Fibroblast of skin of left quadriceps (primary cell): ENCODE measurements around the gene TMED1.
"Not testable (repeated sequence)": the region's sequence is repeated elsewhere in the genome, so short reads cannot be mapped to it uniquely, and the experiment has no call there.

Experiments used
- DNase-seq, 2 experiments: peaks; one replicate each; pipeline ENCODE4 v3.0.0-alpha.2; 2013; ENCODE audit warnings: low read depth in 2 of 2

TMED1 gene, protein sequence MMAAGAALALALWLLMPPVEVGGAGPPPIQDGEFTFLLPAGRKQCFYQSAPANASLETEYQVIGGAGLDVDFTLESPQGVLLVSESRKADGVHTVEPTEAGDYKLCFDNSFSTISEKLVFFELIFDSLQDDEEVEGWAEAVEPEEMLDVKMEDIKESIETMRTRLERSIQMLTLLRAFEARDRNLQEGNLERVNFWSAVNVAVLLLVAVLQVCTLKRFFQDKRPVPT

GRCh38 chr19:10835754-10836478 lies at the start of gene TMED1:
Gene TMED1 (minus strand): TSS chr19:10836212. CDS start chr19:10836191, 21 bp downstream.
- DNase-seq, result peak; percentile 99

DNA sequence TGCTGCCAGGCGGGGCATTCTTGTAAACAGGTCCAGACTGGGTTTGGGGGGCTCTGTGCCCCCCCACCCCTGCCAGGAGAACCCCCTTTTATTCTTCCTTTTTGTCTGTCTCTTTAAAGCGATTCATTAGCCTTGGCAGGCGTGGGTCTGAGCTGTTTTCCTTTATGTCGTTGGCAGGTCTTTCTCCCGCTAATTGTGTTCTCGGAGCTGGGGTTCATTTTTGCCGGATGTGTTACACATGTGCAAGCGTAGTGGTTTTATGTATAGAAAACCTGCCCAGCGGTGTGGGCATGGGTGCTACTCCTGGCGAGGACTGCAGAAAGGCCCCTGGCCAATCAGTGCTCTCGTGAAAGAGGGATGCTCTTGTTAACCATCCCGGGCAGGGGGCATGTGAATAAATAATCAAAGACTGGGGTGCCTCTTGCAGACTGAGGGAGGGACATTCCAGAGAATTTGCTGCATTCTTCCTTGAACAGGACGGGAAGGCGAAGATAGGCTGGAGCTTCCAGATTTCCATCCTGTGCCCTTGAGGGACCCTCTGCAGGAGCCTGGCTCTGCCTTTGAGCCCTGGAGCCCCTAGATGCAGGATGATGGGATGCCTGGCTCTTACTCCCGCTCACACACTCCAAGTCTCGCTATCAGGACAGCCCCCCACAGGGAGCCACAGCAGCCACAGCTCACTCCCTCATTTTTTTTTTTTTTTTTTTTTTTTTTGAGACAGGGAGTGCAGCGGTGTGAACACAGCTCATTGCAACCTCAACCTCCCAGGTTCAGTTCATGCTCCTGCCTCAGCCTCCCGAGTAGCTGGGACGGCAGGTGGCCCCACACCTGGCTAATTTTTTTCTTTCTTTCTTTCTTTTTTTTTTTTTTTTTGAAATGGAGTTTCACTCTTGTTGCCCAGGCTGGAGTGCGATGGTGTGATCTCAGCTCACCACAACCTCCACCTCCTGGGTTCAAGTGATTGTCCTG lies 49.5 kb upstream of the TMED1 start:
- DNase-seq, result no peak

DNA sequence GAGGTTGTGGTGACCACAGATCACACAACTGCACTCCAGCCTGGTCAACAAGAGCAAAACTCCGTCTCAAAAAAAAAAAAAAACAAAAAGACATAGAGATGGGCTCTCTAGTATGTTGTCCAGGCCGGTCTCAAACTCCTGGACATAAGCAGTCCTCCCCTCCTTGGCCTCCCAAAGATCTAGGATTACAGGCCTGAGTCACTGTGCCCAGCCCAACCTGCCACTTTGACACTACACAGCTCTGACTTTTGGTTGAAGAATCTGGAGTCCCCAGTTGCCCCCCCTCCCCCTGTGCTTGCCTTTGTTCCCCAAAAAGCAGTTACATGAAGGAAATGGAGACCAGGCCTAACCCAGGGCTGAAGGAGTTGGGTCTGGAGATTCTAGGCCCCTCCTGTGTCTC lies 48.3 kb upstream of the TMED1 start:
- DNase-seq, result peak in 1 of 2 experiments; percentile 16

GRCh38 chr19:10882108-10882457 lies 46.1 kb upstream of the TMED1 start:
- no peak for DNase-seq

DNA sequence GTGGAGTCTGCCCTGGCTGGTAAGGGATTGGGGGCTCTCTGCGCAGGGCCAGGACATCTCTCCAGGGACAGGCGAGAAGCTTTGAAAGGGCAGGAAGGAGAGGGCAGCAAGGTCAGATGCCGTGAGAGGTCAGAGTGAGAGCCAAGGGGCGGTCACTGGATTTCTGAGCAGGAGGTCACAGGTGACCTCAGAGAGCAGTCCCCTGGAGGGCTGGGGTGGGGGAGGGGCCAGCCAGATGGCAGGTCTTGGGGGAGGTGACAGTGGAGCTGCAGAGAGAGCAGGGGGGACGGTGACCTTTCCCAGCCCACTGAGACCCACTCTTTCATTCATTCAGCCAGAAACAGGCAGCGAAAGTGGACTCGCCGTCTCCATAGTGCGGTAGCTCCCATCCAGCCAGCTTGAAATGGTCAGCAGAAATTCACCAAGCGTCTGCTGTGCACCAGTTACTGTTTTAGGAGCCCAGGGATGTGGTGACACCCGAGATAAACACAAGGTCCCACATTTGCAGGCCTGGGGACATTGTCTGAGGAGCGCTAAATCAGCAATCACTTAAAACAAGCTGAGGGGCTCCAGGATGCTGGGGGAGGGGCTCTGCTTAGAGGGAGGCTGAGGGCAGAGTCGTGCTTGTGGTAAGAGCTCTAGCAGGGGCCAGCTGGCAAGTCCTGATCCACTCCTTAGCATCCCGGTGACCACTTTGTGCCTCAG lies 45.5 kb upstream of the TMED1 start:
- no peak for DNase-seq

DNA sequence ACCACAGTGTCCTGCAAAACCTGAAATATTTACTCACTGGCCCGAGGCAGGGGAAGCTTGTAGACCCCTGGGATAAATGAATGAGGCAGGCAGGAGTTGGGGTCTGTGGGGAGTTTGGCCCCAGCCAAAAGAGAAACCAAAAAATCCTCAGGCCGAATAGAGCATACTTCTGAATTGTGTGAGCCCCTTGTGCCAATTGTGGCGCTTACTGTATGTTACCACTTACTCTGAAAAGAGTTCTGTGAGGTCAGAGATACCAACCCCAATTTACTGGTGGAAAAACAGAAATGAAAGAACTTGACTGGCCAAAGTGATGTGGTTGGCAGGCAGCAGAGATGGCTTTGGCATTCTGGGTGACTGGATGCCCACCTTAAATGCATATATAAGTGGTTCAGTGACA lies 42.2 kb upstream of the TMED1 start:
- no peak for DNase-seq

- not testable (repeated sequence) for DNase-seq
Measured at GRCh38 chr19:10877608-10878007, 41.6 kb upstream of the TMED1 start.

DNA sequence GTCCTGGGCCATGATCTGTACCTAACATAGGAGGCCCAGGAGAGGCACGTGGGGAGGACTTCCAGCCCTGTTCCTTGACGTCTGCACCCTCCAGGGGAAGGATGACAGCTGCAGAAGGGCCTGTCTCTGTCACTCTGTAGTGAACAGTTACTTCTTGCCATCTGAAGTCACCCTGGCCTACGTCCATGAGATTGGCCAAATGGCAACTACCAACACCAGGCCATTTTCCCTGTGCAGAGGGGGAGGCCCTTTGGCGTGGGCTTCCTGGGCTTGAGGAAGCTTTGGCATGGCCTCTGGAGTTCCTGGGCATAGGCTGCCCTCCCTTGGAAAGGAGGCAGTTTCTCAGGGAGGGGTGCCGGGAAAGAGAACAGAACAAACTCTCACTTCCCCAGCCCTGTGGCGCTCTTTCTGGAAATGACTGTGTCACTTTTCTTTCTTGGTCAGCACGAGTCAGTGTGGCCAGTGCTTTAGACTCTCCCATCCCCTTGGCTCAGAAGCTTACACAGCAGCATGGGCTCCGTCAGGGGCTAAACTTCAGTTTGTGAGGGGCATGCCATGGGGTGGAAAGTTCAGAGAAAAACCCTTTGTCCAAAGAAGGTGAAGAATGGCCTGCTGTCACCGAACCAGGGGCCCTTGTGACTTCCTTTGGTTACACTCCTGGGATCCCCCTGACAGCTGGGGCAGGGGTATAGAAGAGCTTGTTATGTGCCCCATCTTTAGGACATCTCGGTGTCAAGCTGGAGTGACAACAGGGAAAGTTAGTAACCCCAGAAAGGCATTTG lies 40.6 kb upstream of the TMED1 start:
- no peak for DNase-seq

DNA sequence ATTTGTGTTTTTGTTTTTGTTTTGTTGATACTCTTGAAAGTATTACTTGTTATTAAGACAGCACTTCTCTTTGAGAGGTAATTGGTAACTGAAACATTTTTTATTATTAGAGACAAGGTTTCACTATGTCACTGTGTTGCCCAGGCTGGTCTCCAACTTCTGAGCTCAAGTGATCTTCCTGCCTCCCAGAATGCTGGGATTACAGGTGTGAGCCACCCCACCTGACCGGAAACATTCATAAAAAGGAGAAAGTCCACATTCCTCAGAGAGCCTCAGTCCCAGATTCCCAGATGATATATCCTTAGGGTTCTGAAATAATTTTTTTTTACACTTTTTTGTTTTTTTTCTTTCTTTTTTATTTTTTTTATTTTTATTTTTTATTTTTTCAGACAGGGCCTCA lies 38.0 kb upstream of the TMED1 start:
- no peak for DNase-seq

DNA sequence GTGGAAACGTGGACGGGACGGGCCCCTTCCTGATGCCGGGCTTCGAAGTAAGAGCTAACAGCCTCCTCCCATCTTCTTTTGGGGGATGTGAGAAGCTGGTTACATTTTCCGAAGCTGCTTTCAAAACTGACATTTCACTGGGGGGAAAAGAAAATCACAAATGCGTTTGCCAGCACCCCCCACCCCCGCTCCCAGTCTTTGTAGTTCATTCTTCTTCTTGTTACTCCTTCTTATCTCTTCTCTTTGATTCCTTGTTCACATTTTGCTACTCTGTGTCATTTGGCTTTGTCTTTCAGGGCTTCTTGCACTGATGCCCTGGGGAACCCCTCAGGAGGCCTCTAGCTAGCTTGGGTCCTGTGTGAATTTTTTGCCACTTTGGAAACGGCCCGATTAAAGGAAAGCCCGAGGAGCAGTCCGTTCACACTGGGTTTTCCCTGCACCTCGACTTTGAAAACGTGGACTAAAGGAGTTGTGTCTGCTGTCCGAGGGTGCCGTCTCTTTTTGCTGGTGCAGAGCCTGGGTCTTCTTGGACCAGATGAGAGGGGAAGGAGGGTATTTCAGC lies 36.6 kb upstream of the TMED1 start:
- no peak for DNase-seq

DNA sequence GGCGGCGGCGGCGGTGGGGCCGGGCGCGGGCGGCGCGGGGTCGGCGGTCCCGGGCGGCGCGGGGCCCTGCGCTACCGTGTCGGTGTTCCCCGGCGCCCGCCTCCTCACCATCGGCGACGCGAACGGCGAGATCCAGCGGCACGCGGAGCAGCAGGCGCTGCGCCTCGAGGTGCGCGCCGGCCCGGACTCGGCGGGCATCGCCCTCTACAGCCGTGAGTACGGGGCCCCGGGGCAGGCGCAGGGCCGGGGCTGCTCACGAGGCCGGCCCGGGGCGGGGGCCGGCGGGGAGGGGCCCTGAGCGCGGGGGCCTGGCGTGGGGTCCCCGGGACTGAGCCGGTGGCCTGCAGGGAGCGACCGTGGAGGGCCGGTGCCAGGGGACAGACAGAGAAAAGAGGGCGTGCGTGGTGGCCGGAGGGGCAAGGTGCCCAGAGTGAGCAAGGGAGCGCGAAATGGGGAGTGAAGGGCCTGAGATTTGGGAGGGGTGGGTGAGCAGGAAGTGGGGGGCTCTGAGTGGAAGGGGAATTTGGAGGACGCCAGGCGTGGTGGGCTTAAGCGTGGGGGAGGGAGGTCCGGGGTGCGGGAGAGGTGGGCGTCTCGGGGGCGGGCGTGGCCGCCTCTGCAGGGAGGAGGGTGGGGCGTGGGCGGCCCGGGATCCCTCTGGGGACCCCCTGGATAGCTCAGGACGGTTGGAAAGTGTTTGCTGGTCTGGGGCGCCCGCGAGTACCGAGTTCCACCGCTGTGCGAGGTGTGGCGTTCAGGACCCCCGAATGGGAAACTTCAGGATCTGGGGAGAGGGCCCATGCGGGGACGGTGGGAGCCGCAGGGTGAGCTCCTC lies 35.9 kb upstream of the TMED1 start:
- DNase-seq, result no peak

GRCh38 chr19:10870955-10871603 lies 35.1 kb upstream of the TMED1 start, which contains the start of gene CARM1:
Gene CARM1 (plus strand): TSS chr19:10871553. CDS start chr19:10871703, 150 bp downstream.
- peak; percentile 96 to 98 for DNase-seq

GRCh38 chr19:10870501-10870954 lies 34.5 kb upstream of the TMED1 start:
- no peak for DNase-seq

DNA sequence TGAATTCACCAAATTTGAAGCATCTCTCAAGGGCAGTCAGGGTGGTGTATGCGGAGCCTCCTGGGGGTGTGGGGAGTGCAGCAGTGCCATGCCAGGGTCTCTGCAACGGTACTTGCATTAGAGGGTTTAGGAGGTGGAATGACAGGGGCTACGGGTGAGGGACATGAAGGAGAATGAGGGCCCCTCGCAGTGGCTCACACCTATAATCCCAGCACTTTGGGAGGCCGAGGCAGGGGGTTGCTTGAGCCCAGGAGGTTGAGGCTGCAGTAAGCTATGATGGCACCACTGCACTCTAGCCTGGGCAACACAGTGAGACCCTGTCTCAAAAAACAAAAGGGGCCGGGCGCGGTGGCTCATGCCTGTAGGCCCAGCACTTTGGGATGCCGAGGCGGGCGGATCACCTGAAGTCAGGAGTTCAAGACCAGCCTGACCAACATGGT lies 33.9 kb upstream of the TMED1 start:
- DNase-seq, result not testable (repeated sequence)

DNA sequence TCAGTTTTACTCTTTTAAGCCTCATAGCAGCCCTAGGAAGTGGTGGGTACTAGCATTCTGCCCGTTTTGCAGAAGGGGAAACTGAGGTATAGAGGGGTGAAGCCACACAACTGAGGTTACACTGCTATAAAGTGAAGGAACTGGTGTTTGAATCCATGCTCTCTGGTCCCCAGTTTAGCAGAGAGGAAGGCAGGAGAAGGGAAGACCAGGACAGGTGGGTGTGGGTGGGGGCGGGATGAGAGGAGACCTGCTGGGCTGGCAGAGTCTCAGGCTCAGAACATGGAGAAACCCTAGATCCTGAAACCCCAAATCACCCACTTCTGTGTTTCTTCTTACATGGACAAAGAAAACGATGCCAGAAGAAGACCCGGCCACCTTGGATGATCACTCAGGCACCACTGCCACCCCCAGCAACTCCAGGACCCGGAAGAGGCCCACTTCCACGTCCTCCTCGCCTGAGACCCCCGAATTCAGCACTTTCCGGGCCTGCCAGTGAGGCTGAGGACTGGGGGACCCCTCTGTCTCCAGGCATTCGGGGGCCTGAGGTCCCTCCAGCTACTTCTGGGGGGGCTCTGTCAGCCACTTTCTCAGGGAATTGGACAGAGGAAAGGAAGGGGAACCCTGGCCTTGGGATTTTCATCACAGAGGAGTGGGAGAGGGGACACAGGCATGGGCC lies 33.0 kb upstream of the TMED1 start:
- no peak for DNase-seq

DNA sequence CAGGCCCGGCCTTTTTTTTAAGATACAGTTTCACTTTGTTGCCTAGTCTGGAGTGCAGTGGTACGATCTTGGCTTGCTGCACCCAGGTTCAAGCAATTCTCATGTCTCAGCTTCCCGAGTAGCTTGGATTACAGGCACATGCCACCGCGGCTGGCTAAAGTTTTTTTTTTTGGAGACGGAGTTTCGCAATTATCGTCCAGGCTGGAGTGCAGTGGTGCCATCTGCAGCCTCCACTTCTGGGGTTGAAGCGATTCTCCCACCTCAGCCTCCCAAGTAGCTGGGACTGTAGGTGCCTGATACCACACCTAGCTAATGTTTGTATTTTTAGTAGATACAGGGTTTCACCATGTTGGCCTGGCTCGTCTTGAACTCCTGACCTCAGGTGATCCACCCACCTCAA lies 30.5 kb upstream of the TMED1 start:
- DNase-seq, result no peak

GRCh38 chr19:10864538-10864899 lies 28.5 kb upstream of the TMED1 start:
- DNase-seq, result peak; percentile 45 to 56

DNA sequence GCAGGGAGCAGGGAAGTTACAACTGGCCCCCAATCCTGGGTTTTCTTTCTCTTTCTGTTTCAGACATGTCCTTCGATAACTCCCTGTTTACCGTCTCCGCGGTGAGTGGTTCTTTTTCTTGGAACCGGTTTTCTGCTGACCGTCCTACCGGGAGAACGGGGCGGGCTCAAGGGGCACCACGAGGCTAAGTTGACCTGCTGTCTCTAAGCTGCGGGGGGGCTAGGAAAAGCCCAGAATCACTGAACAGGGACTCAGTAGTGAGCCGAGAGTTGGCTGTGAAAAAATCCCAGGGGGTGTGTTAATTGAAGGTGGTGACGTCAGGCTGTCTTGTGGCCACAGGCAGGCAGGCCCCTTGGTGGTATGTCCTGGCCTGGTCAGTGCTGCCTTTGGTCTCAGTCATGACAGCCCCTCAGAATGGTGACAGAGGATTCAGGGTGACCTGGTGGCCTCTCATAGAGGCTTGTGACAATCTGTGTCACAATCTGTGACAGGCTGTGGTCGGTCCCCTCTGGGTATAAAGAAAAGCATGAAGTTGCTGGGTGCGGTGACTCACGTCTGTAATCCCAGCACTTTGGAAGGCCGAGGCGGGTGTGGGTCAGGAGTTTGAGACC lies 27.2 kb upstream of the TMED1 start:
- DNase-seq, result no peak
